ENCODE measurements around the gene SPTLC3. TPM values are rescaled to one million over a fixed set of nuclear protein-coding genes. Genes with fewer than 3 reads are reported as not detected.

The SPTLC3 gene
- total and polyA plus RNA-seq, 2 of the 13 experiments (the other 11 are each of a cell fraction or from before 2014, with no cell fraction given): 20.5 to 95.6 TPM

- peak; percentile 80 for TF ChIP-seq TGIF2 (CRISPR knock-in tag; IDR thresholded peaks at IDR 0.05)
- TF ChIP-seq ZMYM3 (CRISPR knock-in tag; IDR thresholded peaks at IDR 0.05): peak; percentile 68
- TF ChIP-seq ZNF616 (CRISPR knock-in tag; IDR thresholded peaks at IDR 0.05; ENCODE audit: low read depth): 0 out of 2 replicates have a peak, but pooled peaks have one; percentile 31
- peak; percentile 50; the same call in 1 of the 2 replicates for TF ChIP-seq TBX2 (CRISPR knock-in tag; IDR thresholded peaks at IDR 0.05; ENCODE audit: borderline replicate concordance)
- peak; percentile 61; the same call in 1 of the 2 replicates for TF ChIP-seq SAFB2 (CRISPR knock-in tag; IDR thresholded peaks at IDR 0.05; ENCODE audit: borderline replicate concordance, low read depth)
- TF ChIP-seq ZNF646 (CRISPR knock-in tag; IDR thresholded peaks at IDR 0.05): peak; percentile 77
- TF ChIP-seq GZF1 (CRISPR knock-in tag; IDR thresholded peaks at IDR 0.05): peak; percentile 61; the same call in 1 of the 2 replicates
- peak; percentile 66 for TF ChIP-seq KAT8 (CRISPR knock-in tag; IDR thresholded peaks at IDR 0.05)
- TF ChIP-seq ZFP62 (CRISPR knock-in tag; IDR thresholded peaks at IDR 0.05): no peak
- 0 out of 2 replicates have a peak, but pooled peaks have one; percentile 62 for TF ChIP-seq SNAPC5 (CRISPR knock-in tag; IDR thresholded peaks at IDR 0.05; ENCODE audit: borderline replicate concordance)
- peak in 1 of 2 experiments; percentile 34; a peak in 1 of 4 replicates for TF ChIP-seq REST (IDR thresholded peaks at IDR 0.05; ENCODE audit: borderline replicate concordance in 1 of 2, low read depth in 1 of 2, low read length in 2 of 2)
- TF ChIP-seq POGZ (CRISPR knock-in tag; IDR thresholded peaks at IDR 0.05): peak; percentile 55
- no peak for TF ChIP-seq MED1 (CRISPR knock-in tag; IDR thresholded peaks at IDR 0.05)
- 0 out of 2 replicates have a peak, but pooled peaks have one; percentile 16 for TF ChIP-seq ZSCAN25 (CRISPR knock-in tag; IDR thresholded peaks at IDR 0.05)
- TF ChIP-seq SP5 (CRISPR knock-in tag; IDR thresholded peaks at IDR 0.05; ENCODE audit: borderline replicate concordance, low read depth): peak; percentile 61; the same call in 1 of the 2 replicates
- TF ChIP-seq NFKBIZ (CRISPR knock-in tag; IDR thresholded peaks at IDR 0.05): peak; percentile 7; the same call in 1 of the 2 replicates
- TF ChIP-seq SMYD3 (CRISPR knock-in tag; IDR thresholded peaks at IDR 0.05): 0 out of 2 replicates have a peak, but pooled peaks have one; percentile 11
Measured at GRCh38 chr20:13008761-13009681, at the start of gene SPTLC3 (continued).
